Lower lobe of right lung (tissue), 2 donors: ENCODE results near the gene RNF168. TPM values are rescaled to one million over a fixed set of nuclear protein-coding genes. Genes with fewer than 3 reads are reported as not detected.
A peak's percentile ranks its signal among the peaks of the same experiment; 100 is the strongest.

Source experiments
- ATAC-seq, 2 donors: fragments of 200-7000 bp; cut with Tn5 transposase; one replicate each; pipeline ENCODE4 v1.9.1; 2020 to 2022; ENCODE audit warnings: mild to moderate bottlenecking in 2 of 2, moderate library complexity in 2 of 2
- DNase-seq: peaks from one replicate; pipeline ENCODE4 v3.0.0-alpha.2; 2020
- H3K27ac ChIP-seq: fragments of 200-600 bp; one replicate; pipeline ENCODE4 v1.8.0; 2022
- H3K27me3 ChIP-seq: fragments of 200-600 bp; one replicate; pipeline ENCODE4 v1.8.0; 2022; ENCODE audit warnings: low read depth
- H3K36me3 ChIP-seq: fragments of 200-600 bp; one replicate; pipeline ENCODE4 v1.8.0; 2022; ENCODE audit warnings: mild to moderate bottlenecking
- H3K4me1 ChIP-seq: fragments of 200-600 bp; one replicate; pipeline ENCODE4 v1.8.0; 2022
- H3K4me3 ChIP-seq: fragments of 200-600 bp; one replicate; pipeline ENCODE4 v1.8.0; 2022; ENCODE audit warnings: mild to moderate bottlenecking
- H3K9me3 ChIP-seq: fragments of 200-600 bp; one replicate; pipeline ENCODE4 v1.8.0; 2022
- intact Hi-C: fragments of 100-400 bp; cut with DNase I; formaldehyde crosslinking; loops from one replicate; pipeline ENCODE4 v1.11.0; 2022
- total RNA-seq: library from RNA; stranded (reverse); fragmentation: NEBNext Ultra II Directional; extraction: Animal tissue kit (Norgen Biotek cat#: 25700); gene quantifications from one replicate; pipeline ENCODE4 v1.2.1, GENCODE V29; 2021
- TF ChIP-seq, protein P1 (sequence below): fragments of 200-600 bp; IDR thresholded peaks from one replicate; pipeline ENCODE4 v1.8.0; 2022; ENCODE audit warnings: antibody characterized with exemption, mild to moderate bottlenecking
- donor health status: DM: no; HTN: yes; CAD: no; lungs with severe emphysema.

Gene RNF168
- total RNA-seq, 1 donor from 2014 or later = 24.3 TPM

GRCh38 chr3:196501316-196502044, 2.1 kb downstream of the RNF168 start:
- Histone ChIP-seq H3K27ac (no peak overlapping the region), H3K27me3 (no peaks in the 10 kb centered on the region), H3K36me3 (peaks cover 8% of the 10 kb centered on the region), H3K4me3 (peak overlapping the region; percentile 74), H3K9me3 (no peaks in the 10 kb centered on the region), H3K4me1 (peaks cover 34% of the 10 kb centered on the region)
- TF ChIP-seq, protein P1, sequence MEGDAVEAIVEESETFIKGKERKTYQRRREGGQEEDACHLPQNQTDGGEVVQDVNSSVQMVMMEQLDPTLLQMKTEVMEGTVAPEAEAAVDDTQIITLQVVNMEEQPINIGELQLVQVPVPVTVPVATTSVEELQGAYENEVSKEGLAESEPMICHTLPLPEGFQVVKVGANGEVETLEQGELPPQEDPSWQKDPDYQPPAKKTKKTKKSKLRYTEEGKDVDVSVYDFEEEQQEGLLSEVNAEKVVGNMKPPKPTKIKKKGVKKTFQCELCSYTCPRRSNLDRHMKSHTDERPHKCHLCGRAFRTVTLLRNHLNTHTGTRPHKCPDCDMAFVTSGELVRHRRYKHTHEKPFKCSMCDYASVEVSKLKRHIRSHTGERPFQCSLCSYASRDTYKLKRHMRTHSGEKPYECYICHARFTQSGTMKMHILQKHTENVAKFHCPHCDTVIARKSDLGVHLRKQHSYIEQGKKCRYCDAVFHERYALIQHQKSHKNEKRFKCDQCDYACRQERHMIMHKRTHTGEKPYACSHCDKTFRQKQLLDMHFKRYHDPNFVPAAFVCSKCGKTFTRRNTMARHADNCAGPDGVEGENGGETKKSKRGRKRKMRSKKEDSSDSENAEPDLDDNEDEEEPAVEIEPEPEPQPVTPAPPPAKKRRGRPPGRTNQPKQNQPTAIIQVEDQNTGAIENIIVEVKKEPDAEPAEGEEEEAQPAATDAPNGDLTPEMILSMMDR = no peak
- no peak for DNase-seq
- no peak for ATAC-seq
- intact Hi-C loops = no loop called here

DNA sequence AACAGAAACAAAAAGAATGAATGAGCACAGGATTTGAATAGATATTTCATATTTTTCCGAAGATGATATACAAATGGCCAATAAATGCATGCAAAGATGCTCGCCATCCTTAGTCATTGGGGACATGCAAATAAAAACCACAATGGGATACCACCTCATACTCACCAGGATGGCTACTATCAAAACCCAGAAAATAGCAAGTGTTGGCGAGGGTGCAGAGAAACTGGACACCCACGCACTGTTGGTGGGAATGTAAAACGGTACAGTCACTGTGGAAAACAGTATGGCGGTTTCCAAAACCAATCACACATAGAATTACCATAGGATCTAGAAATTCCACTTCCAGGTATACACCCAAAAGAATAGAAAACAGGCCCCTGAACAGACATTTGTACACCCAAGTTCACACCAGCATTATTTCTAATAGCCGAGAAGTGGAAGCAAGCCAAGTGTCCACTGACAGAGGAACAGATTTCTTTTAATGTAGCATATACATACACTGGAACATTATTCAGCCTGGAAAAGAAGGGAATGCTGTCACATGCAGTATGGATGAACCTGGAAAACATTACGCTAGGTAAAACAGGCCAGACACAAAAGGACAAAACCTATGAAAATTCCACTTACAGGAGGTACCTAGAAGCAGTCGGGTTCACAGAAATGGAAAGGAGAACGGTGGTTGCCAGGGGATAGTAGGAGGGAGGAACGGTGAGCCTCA, 3.6 kb downstream of the RNF168 start:
- DNase-seq (no peak), ATAC-seq (no peak)
- peaks cover 34% of the 10 kb centered on the region for H3K4me1 ChIP-seq
- no peaks in the 10 kb centered on the region for H3K27me3 ChIP-seq
- peak overlapping the region; percentile 74 for H3K4me3 ChIP-seq
- intact Hi-C loops = no loop called here
- H3K36me3 ChIP-seq = peaks cover 13% of the 10 kb centered on the region
- H3K27ac ChIP-seq = no peak overlapping the region
- TF ChIP-seq, protein P1 = no peak
- no peaks in the 10 kb centered on the region for H3K9me3 ChIP-seq

DNA sequence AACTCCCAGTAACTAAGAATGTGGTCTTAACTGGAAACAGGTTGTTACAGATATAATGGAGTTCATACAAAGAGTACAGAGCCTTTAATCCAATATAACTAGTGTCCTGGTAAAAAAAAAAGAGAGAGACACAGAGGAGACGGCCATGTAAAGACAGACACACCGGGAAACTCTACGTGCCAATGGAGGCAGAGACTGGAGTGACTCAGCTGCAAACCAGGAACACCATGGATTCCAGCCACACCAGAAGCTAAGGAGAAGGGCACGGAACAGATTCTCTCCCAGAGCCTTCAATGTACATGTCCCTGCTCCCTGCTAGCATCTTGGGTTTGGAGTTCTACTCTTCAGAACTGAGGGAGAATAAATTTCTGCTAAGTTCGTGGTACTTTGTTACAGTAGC, 4.5 kb downstream of the RNF168 start:
- TF ChIP-seq, protein P1 = no peak
- ATAC-seq (no peak), DNase-seq (no peak)
- intact Hi-C loops = no loop called here
- Histone ChIP-seq H3K4me3 (no peak overlapping the region), H3K36me3 (peaks cover 13% of the 10 kb centered on the region), H3K9me3 (no peaks in the 10 kb centered on the region), H3K4me1 (peaks cover 30% of the 10 kb centered on the region), H3K27me3 (no peaks in the 10 kb centered on the region), H3K27ac (no peak overlapping the region)

GRCh38 chr3:196498297-196498696, 5.3 kb downstream of the RNF168 start:
- TF ChIP-seq, protein P1 = no peak
- peaks cover 27% of the 10 kb centered on the region for H3K4me1 ChIP-seq
- ATAC-seq (no peak), DNase-seq (no peak)
- intact Hi-C loops = no loop called here
- no peaks in the 10 kb centered on the region for H3K9me3 ChIP-seq
- H3K27me3 ChIP-seq = no peaks in the 10 kb centered on the region
- no peak overlapping the region for H3K4me3 ChIP-seq
- no peak overlapping the region for H3K27ac ChIP-seq
- peaks cover 13% of the 10 kb centered on the region for H3K36me3 ChIP-seq

DNA sequence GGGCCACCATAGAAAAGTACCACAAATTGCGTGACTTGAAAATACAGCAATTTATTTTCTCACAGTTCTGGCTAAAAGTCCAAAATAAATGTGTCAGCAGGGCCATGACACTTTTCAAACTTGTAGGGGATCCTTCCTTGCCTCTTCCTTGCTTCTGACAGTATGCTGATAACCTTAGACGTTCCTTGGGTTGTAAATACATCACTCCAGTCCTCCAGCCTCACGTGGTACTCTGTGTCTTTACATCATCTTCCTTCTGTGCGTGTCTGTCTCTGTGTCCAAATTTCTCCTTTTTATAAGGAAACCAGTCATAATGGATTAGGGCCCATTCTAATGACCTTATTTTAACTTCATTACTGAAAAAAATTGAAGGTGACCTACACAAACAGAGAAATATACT, 7.4 kb downstream of the RNF168 start:
- no peak for DNase-seq
- Histone ChIP-seq H3K27ac (no peak overlapping the region), H3K4me3 (no peak overlapping the region), H3K9me3 (no peaks in the 10 kb centered on the region), H3K27me3 (no peaks in the 10 kb centered on the region), H3K36me3 (peaks cover 13% of the 10 kb centered on the region), H3K4me1 (peaks cover 22% of the 10 kb centered on the region)
- TF ChIP-seq, protein P1 = no peak
- intact Hi-C loops = no loop called here
- ATAC-seq = no peak
